ACC112 (cell line): Measurements from ENCODE around the gene TP53RK.
A peak's percentile ranks its signal among the peaks of the same experiment; 100 is the strongest.

Source experiments
- H2AFZ ChIP-seq: fragments of 200-600 bp; sonication (generic); one replicate; pipeline ENCODE4 v1.6.0; 2017; ENCODE audit warnings: antibody characterized with exemption, low read length; ENCODE audit not compliant: unreplicated experiment
- H3K27ac ChIP-seq: fragments of 200-600 bp; sonication (generic); 2 replicates; pipeline ENCODE4 v1.5.1; 2014; ENCODE audit warnings: low read depth, mild to moderate bottlenecking, antibody characterized with exemption, low read length, moderate library complexity
- H3K27me3 ChIP-seq: fragments of 200-600 bp; sonication (generic); 2 replicates; pipeline ENCODE4 v1.6.1; 2014; ENCODE audit warnings: mild to moderate bottlenecking, antibody characterized with exemption, low read length, moderate library complexity, mixed read lengths; ENCODE audit not compliant: insufficient read depth
- H3K36me3 ChIP-seq: fragments of 200-600 bp; sonication (generic); 2 replicates; pipeline ENCODE4 v1.6.1; 2016; ENCODE audit warnings: mild to moderate bottlenecking, antibody characterized with exemption, low read length, moderate library complexity, mixed read lengths; ENCODE audit not compliant: insufficient read depth
- H3K4me1 ChIP-seq: fragments of 200-600 bp; sonication (generic); one replicate; pipeline ENCODE4 v1.6.1; 2016; ENCODE audit warnings: low read length, mixed read lengths; ENCODE audit not compliant: insufficient read depth, unreplicated experiment, control insufficient read depth
- H3K4me3 ChIP-seq: fragments of 200-600 bp; sonication (generic); 2 replicates; pipeline ENCODE4 v1.5.1; 2014; ENCODE audit warnings: mild to moderate bottlenecking, low read depth, low read length
- H3K79me2 ChIP-seq: fragments of 200-600 bp; sonication (generic); one replicate; pipeline ENCODE4 v1.6.0; 2016; ENCODE audit warnings: low read length; ENCODE audit not compliant: control insufficient read depth, unreplicated experiment, insufficient read depth

The TP53RK gene

GRCh38 chr20:46657137-46657536, 32.1 kb downstream of the TP53RK start:
- H2AFZ ChIP-seq, result no peak overlapping the region
- peaks cover 14% of the 10 kb centered on the region for H3K27me3 ChIP-seq
- no peak overlapping the region for H3K4me3 ChIP-seq
- H3K4me1 ChIP-seq, result no peaks in the 10 kb centered on the region
- H3K36me3 ChIP-seq, result no peaks in the 10 kb centered on the region
- no peaks in the 10 kb centered on the region for H3K79me2 ChIP-seq
- H3K27ac ChIP-seq, result no peak overlapping the region

DNA sequence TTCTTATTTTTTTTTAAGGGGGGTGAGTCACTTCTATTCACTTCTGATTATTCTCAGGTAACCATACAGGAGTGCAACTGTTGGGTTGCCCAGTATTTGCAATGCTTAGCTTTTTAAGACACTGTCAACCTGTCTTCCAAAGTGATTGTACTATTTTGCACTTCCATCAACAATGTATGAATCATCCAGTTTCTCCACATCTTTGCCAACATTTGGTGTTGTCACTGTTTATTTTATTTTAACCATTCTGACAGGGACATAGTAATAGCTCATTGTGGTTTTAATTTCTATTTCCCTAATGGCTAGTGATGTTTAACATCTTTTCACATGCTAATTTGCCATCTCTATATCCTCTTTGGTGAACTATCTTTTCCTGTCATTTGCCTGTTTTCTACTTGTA, 36.5 kb downstream of the TP53RK start:
- Histone ChIP-seq H2AFZ (no peak overlapping the region), H3K27ac (no peak overlapping the region), H3K36me3 (no peaks in the 10 kb centered on the region), H3K4me3 (no peak overlapping the region), H3K27me3 (peaks cover 35% of the 10 kb centered on the region), H3K4me1 (no peaks in the 10 kb centered on the region), H3K79me2 (no peaks in the 10 kb centered on the region)

DNA sequence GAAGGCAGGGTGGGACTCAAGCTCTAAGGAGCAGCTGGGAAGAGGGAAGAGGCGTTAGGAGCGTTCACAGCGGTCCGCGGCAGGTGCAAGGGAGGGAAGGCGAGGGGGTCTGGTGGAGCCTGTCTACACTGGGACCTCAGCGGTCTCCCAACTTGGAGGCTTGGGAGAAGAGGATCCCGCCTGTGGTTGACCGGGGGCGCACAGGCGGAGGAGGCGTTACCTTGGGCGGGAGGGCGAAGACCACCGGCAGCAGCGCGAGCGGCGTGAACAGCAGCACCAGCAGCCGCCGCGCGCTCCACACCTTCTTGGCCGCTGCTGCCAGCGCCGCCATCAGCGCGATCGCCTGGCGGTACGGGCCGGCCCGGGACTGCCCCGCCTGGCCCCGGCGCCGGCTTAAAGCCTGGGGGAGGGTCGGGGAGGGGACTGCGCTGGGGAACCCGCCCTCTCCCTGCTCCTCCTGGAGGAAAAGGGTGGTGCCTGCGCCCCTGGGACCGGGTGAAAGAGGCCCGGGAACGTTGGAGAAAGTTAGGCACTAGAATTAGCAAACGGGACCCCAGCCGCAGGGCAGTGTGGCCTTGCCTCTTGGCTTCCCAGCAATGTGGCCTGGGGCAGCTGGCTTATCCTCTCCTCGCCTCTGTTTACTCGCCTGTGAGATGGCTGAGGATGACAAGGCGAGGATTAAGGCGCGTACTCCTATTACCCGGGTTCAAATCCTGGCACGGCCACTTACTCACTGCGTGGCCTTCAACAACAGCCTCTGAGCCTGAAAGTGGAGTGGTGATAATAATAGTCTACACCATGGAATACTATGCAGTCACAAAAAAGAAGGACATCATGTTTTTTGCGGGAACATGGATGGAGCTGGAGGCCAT, 37.9 kb downstream of the TP53RK start, which contains the start of gene SLC13A3:
Gene SLC13A3 (minus strand): TSS at position 369 of the 872 bp plus-strand sequence. CDS start 38 bp downstream, at position 331.
- no peak within 1 kb of the TSS for H2AFZ ChIP-seq
- no peaks in the 10 kb centered on the region for H3K36me3 ChIP-seq
- peaks cover 41% of the 10 kb centered on the region for H3K27me3 ChIP-seq
- H3K4me1 ChIP-seq, result no peaks in the 10 kb centered on the region
- H3K27ac ChIP-seq, result no peak within 1 kb of the TSS
- H3K4me3 ChIP-seq, result peak within 1 kb of the TSS; percentile 42; the same call in 1 of the 2 replicates
- H3K79me2 ChIP-seq, result no peaks in the 10 kb centered on the region

GRCh38 chr20:46650575-46651090, 38.6 kb downstream of the TP53RK start:
- 0 out of 2 replicates have a peak overlapping the region, but pooled peaks have one; percentile 42 for H3K4me3 ChIP-seq
- H3K27ac ChIP-seq, result no peak overlapping the region
- H3K4me1 ChIP-seq, result no peaks in the 10 kb centered on the region
- H3K79me2 ChIP-seq, result no peaks in the 10 kb centered on the region
- H3K36me3 ChIP-seq, result no peaks in the 10 kb centered on the region
- no peak overlapping the region for H2AFZ ChIP-seq
- peaks cover 44% of the 10 kb centered on the region for H3K27me3 ChIP-seq

GRCh38 chr20:46649965-46650542, 39.2 kb downstream of the TP53RK start:
- Histone ChIP-seq H3K27ac (no peak overlapping the region), H3K79me2 (no peaks in the 10 kb centered on the region), H2AFZ (no peak overlapping the region), H3K4me1 (no peaks in the 10 kb centered on the region), H3K4me3 (no peak overlapping the region), H3K36me3 (no peaks in the 10 kb centered on the region), H3K27me3 (peaks cover 44% of the 10 kb centered on the region)

GRCh38 chr20:46649650-46649949, 39.6 kb downstream of the TP53RK start:
- Histone ChIP-seq H3K27ac (no peak overlapping the region), H3K36me3 (no peaks in the 10 kb centered on the region), H3K79me2 (no peaks in the 10 kb centered on the region), H3K27me3 (peaks cover 49% of the 10 kb centered on the region), H3K4me1 (no peaks in the 10 kb centered on the region), H2AFZ (no peak overlapping the region), H3K4me3 (no peak overlapping the region)

GRCh38 chr20:46648903-46649649, 40.2 kb downstream of the TP53RK start:
- Histone ChIP-seq H3K79me2 (no peaks in the 10 kb centered on the region), H3K27ac (no peak overlapping the region)

DNA sequence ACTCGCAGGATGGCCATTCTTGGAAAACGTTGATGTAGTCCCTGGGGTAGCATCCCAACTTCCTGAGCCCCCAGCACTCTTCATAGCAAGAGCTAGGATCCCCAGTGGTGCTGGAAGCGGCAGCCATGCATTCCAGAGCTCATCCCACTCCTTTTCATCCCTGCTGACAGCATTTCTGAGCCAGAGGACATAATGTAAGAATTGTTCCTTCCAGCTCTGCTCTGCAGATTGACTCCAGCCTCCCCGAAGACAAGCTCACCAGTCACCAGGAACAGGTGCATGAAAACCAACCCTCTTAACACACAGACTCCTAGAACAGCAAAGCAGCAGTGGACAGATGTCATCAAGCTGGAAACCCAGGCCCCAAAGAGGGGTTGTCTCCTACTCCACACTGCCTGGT, 41.8 kb downstream of the TP53RK start:
- Histone ChIP-seq H3K27ac (no peak overlapping the region), H3K4me3 (no peak overlapping the region), H2AFZ (no peak overlapping the region), H3K36me3 (no peaks in the 10 kb centered on the region), H3K4me1 (no peaks in the 10 kb centered on the region), H3K79me2 (no peaks in the 10 kb centered on the region), H3K27me3 (peaks cover 50% of the 10 kb centered on the region)

More at GRCh38 chr20:46648903-46649649, 40.2 kb downstream of the TP53RK start:
- no peak overlapping the region for H2AFZ ChIP-seq
- no peaks in the 10 kb centered on the region for H3K4me1 ChIP-seq
- no peak overlapping the region for H3K4me3 ChIP-seq
- peaks cover 50% of the 10 kb centered on the region for H3K27me3 ChIP-seq
- no peaks in the 10 kb centered on the region for H3K36me3 ChIP-seq

DNA sequence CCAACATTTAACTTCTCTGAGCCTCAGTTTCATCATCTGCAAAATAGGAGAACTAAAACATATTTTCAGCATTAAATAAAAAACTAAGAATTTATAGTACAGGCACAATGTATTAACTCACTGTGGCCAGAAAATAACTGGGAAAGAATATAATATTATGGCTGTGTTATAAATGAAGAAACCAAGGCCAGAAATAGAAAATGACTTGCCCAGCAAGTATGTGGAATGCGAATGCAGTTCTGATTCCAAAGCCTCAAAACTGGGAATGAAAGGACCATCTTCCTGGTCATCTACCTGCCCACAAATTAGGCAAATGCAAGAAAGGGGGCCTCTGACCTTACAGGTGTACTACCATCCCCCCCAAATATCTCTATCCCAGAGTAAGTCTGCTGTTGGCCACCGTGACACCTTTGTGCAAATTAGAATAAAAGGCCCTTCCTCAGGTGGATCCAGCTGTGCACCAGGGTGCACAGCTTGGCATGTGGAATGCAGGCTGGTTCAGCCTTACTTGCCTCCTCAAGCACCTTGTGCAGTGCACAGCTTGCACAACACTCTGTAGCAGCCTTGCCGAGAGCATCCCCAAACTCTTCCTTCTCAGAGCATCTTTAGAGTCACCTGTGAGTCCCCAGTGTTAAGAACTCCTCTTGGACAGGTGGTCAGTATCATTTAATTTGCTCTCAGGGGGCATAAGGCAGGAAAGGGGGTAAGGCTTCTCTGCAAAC, 42.4 kb downstream of the TP53RK start:
- Histone ChIP-seq H3K4me3 (no peak overlapping the region), H2AFZ (no peak overlapping the region), H3K79me2 (no peaks in the 10 kb centered on the region), H3K4me1 (no peaks in the 10 kb centered on the region), H3K27ac (no peak overlapping the region), H3K27me3 (peaks cover 45% of the 10 kb centered on the region), H3K36me3 (no peaks in the 10 kb centered on the region)

DNA sequence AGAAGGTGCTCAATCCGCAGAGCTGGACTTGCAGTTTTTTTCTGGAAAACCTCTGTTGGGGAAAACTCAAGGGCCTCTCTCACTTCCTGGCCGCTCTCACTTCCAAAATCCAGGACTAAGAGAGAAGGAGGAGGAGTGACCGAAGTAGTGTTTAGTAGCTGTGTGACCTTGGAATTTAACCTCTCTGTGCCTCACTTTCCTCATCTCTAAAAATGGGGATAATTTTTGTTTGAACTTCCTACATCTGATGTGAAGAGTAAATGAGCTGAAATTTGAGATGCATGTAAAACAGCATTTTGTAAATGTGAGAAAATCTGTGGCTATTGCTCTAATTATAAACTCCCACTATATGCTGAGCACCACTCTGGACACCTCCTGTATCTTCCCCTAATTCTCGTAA, 43.1 kb downstream of the TP53RK start:
- Histone ChIP-seq H3K4me1 (no peaks in the 10 kb centered on the region), H3K4me3 (no peak overlapping the region), H2AFZ (no peak overlapping the region), H3K36me3 (no peaks in the 10 kb centered on the region), H3K79me2 (no peaks in the 10 kb centered on the region), H3K27ac (no peak overlapping the region), H3K27me3 (peaks cover 38% of the 10 kb centered on the region)
